Measurements from ENCODE around the gene B3GNT7. TPM values are rescaled to one million over a fixed set of nuclear protein-coding genes. Genes with fewer than 3 reads are reported as not detected.

The B3GNT7 gene
- total RNA-seq, 1 donor from 2014 or later, result 80.0 TPM

DNA sequence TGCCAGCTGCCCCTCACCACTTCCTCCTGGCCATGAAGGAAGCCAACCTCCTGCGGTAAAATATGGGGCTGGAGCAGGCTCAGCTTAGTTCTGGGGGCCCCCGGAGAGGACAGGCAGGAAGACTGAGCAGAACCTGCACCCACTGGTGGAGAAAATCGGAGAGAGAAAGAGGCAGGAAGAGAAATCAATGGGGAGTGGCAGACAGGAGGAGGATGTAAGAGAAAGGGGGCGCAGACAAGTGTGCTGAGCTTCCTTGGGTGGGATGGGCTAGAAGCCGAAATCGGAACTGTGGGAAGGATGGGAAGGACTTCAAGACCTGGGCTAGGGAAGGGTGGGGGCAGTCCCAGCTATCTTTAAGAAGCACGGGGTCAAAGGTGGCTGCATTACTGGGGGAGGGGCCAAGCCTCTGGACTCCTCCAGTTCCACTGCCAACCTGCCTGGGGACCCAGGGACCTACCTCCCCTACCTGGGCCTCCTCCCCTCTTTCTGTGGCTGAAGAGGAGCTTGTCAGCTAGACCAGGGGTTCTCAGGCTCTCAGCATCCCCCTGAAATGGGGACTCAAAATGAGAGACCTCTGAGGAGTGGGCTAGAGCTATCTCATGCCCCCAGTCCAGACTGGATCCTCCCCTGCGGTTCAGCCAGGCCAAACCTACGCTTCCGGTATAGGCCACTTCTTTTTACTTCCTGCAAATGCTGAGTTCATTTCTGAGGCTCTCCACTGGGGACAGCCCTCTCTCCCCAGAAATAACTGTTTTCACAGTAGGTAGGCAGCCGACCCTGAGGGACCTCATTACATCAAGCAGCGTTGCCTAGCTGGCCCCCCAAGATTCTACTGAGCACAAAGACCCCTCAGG lies 33.6 kb upstream of the B3GNT7 start:
- Histone ChIP-seq H3K4me3 (no peak overlapping the region), H3K4me1 (peaks cover 8% of the 10 kb centered on the region), H3K36me3 (peaks cover 4% of the 10 kb centered on the region), H3K27ac (peak overlapping the region; percentile 71), H3K27me3 (ENCODE audit: low read depth) (no peaks in the 10 kb centered on the region), H3K9me3 (no peaks in the 10 kb centered on the region)
- intact Hi-C loops (cut with DNase I), result no loop called here
- DNase-seq (peak; percentile 83), ATAC-seq (peak; percentile 73 to 83)
- TF ChIP-seq, protein P1, sequence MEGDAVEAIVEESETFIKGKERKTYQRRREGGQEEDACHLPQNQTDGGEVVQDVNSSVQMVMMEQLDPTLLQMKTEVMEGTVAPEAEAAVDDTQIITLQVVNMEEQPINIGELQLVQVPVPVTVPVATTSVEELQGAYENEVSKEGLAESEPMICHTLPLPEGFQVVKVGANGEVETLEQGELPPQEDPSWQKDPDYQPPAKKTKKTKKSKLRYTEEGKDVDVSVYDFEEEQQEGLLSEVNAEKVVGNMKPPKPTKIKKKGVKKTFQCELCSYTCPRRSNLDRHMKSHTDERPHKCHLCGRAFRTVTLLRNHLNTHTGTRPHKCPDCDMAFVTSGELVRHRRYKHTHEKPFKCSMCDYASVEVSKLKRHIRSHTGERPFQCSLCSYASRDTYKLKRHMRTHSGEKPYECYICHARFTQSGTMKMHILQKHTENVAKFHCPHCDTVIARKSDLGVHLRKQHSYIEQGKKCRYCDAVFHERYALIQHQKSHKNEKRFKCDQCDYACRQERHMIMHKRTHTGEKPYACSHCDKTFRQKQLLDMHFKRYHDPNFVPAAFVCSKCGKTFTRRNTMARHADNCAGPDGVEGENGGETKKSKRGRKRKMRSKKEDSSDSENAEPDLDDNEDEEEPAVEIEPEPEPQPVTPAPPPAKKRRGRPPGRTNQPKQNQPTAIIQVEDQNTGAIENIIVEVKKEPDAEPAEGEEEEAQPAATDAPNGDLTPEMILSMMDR (IDR thresholded peaks at IDR 0.05), result peak; percentile 14

DNA sequence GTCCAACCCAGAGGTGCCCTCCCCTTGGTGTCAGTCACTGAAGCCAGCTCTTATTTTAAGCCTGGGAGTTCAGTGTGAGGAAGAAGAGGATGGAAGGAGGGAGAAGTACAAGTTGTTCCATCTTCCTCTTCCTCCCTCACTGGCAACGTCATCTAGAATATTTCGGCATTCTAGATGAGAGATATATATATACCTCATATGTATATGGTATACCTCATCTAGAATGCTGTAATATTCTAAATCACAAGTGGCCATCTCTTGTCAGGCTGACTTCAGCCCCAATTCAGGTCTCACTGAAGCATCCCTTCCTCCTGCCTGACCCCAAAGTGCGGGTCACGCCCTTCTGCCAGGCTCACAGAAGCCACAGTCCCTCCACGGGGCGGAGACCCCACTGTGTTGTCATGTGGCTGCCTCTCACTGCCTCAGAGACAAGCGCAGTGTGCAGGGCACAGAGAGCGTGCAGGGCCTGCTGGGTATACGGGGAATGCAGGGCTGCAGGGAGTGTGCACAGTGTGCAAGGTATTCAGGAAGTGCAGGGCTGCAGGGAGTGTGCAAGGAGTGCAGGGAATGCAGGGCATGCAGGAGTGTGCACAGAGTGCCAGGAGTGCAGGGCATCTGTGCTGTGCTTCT lies 32.8 kb upstream of the B3GNT7 start:
- peak overlapping the region; percentile 71 for H3K27ac ChIP-seq
- peaks cover 4% of the 10 kb centered on the region for H3K36me3 ChIP-seq
- no peak overlapping the region for H3K4me3 ChIP-seq
- TF ChIP-seq, protein P1 (IDR thresholded peaks at IDR 0.05), result no peak
- no peaks in the 10 kb centered on the region for H3K27me3 ChIP-seq (ENCODE audit: low read depth)
- H3K4me1 ChIP-seq, result peaks cover 8% of the 10 kb centered on the region
- peak; percentile 40 to 54 for ATAC-seq
- peak; percentile 69 for DNase-seq
- H3K9me3 ChIP-seq, result no peaks in the 10 kb centered on the region
- intact Hi-C loops (cut with DNase I), result no loop called here

- Histone ChIP-seq H3K36me3 (peaks cover 4% of the 10 kb centered on the region), H3K27ac (no peak overlapping the region), H3K9me3 (no peaks in the 10 kb centered on the region), H3K4me1 (peaks cover 8% of the 10 kb centered on the region), H3K27me3 (ENCODE audit: low read depth) (no peaks in the 10 kb centered on the region), H3K4me3 (no peak overlapping the region)
- no peak for ATAC-seq
- TF ChIP-seq, protein P1 (IDR thresholded peaks at IDR 0.05), result no peak
- DNase-seq, result peak; percentile 35
- intact Hi-C loops (cut with DNase I), result no loop called here
Observed at GRCh38 chr2:231364061-231364460, 31.4 kb upstream of the B3GNT7 start.

DNA sequence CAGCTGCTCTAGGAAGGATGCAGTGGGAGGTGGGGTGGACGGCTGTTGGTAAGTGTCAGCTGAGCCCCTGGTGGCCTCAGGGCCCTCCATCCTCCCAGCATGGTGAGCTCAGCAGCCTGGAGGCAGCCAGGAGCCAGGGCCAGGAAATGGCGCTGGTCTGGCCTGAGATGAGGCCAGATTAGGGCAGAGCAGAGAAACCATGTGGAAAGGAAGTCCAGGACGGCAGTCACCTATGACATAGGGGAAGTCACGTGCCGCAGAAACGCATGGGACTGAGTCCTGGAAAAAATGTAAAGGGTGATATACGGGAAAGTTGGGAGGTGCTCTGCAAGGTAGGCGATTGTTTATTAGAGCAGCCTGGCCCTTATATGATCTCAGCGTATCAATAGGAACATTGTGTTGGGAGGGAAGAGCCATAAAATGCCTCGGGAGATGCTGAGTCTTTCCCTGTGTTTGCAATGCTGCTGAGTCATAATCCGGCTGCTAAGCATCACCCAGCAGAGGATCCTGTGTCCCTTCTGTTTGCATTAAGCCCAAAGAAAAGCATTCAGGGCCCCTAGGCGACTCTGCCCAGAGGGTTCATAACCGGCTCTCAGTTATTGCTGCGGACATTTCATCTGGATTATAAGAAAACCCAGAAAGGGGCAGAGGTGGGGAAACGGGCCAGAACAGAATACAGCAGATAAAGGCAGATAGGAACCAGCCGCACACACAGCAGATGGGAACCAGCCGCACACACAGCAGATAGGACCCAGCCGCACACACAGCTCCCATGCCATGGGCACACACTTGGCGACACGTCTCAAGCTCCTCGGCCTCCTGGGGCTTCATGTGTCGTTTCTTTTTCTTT lies 30.3 kb upstream of the B3GNT7 start:
- no peak for ATAC-seq
- Histone ChIP-seq H3K36me3 (peaks cover 4% of the 10 kb centered on the region), H3K4me1 (peaks cover 8% of the 10 kb centered on the region), H3K9me3 (no peaks in the 10 kb centered on the region), H3K4me3 (no peak overlapping the region), H3K27me3 (ENCODE audit: low read depth) (no peaks in the 10 kb centered on the region), H3K27ac (no peak overlapping the region)
- intact Hi-C loops (cut with DNase I), result no loop called here
- DNase-seq, result peak; percentile 44
- TF ChIP-seq, protein P1 (IDR thresholded peaks at IDR 0.05), result no peak

GRCh38 chr2:231367178-231367577 lies 28.3 kb upstream of the B3GNT7 start:
- no peak for ATAC-seq
- TF ChIP-seq, protein P1 (IDR thresholded peaks at IDR 0.05), result no peak
- Histone ChIP-seq H3K36me3 (peaks cover 4% of the 10 kb centered on the region), H3K27ac (no peak overlapping the region), H3K4me1 (peaks cover 4% of the 10 kb centered on the region), H3K27me3 (ENCODE audit: low read depth) (no peaks in the 10 kb centered on the region), H3K4me3 (no peak overlapping the region), H3K9me3 (no peaks in the 10 kb centered on the region)
- intact Hi-C loops (cut with DNase I), result no loop called here
- peak; percentile 28 for DNase-seq
